Stomach (tissue), 9 donors: ENCODE measurements around the gene MED12L. TPM values are rescaled to one million over a fixed set of nuclear protein-coding genes. Genes with fewer than 3 reads are reported as not detected.
A peak's percentile ranks its signal among the peaks of the same experiment; 100 is the strongest.

ENCODE experiments used
- DNase-seq, 2 donors: peaks; one replicate each; pipeline versions ENCODE4 v3.0.0 to v3.0.0-alpha.2; 2013 to 2019
- H3K27ac ChIP-seq, 5 donors: fragments of 200-600 bp in 4 of 5; sonication (generic) in 4 of 5; one replicate each; pipeline ENCODE4 v1.5.1; 2013 to 2019; ENCODE audit warnings: mild to moderate bottlenecking in 1 of 5, moderate library complexity in 1 of 5
- H3K27me3 ChIP-seq, 3 donors: fragments of 200-600 bp; sonication (generic); one replicate each; pipeline ENCODE4 v1.5.1; 2017 to 2019; ENCODE audit warnings: mixed run types in 1 of 3
- H3K36me3 ChIP-seq, 4 donors: fragments of 200-600 bp; sonication (generic); 1 replicate in 3 of 4; 2 replicates in 1 of 4; pipeline ENCODE4 v1.5.1; 2016 to 2019
- H3K4me1 ChIP-seq, 4 donors: fragments of 200-600 bp; sonication (generic); one replicate each; pipeline ENCODE4 v1.5.1; 2016 to 2019
- H3K4me3 ChIP-seq, 4 donors: fragments of 200-600 bp; sonication (generic) in 3 of 4; one replicate each; pipeline ENCODE4 v1.5.1; 2016 to 2019; ENCODE audit warnings: mild to moderate bottlenecking in 1 of 4
- H3K9me3 ChIP-seq, 4 donors: fragments of 200-600 bp; sonication (generic); one replicate each; pipeline ENCODE4 v1.5.1; 2016 to 2019
- EP300 ChIP-seq: sonication (generic); formaldehyde crosslinking; IDR thresholded peaks from one replicate; pipeline ENCODE4 v1.6.1; 2017; ENCODE audit warnings: antibody characterized with exemption
- POLR2A ChIP-seq, 4 donors: fragments of 450-650 bp; IDR thresholded peaks; one replicate each; pipeline ENCODE4 v1.6.1; 2016; ENCODE audit warnings: antibody characterized with exemption in 4 of 4, control low read depth in 2 of 4, mild to moderate bottlenecking in 1 of 4, moderate library complexity in 1 of 4
- POLR2AphosphoS5 ChIP-seq, 3 donors: sonication (generic); formaldehyde crosslinking; IDR thresholded peaks; one replicate each; pipeline ENCODE4 v1.6.1; 2016; ENCODE audit warnings: antibody characterized with exemption in 3 of 3
- WGBS, 5 donors: extraction: QIAGEN DNeasy Blood & Tissue Kit in 3 of 5; methylation state at CpG; one replicate each; pipeline versions ENCODE4 v1.1.5 to v1.1.7; 2013 to 2018; 5-methylcytosine and 5-hydroxymethylcytosine counted together
- intact Hi-C: fragments of 100-400 bp; cut with DNase I; formaldehyde crosslinking; loops from one replicate; pipeline ENCODE4 v1.15.1; 2023; ENCODE audit warnings: low total_unique reads
- polyA plus RNA-seq, 3 donors: library from polyadenylated mRNA; stranded (reverse); fragments of 200-250 nt; gene quantifications; one replicate each; pipeline ENCODE4 v1.2.3, GENCODE V29; 2013
- total RNA-seq, 5 donors: library from RNA; depleted of rRNA; stranded (reverse); fragments of >200 nt; gene quantifications; one replicate each; pipeline versions ENCODE4 v1.1.0 to v1.2.3, GENCODE V29; 2014 to 2016
- TF ChIP-seq, protein P1 (sequence below), 7 experiments: fragments of 450-650 bp in 4 of 7; fragments of 200-600 bp in 3 of 7; sonication (generic) in 3 of 7; IDR thresholded peaks; one replicate each; pipeline ENCODE4 v1.5.1; 2016 to 2019; ENCODE audit warnings: antibody characterized with exemption in 7 of 7, control low read depth in 2 of 7, mild to moderate bottlenecking in 1 of 7
- donor health status: healthy with polysubstance abuse.
- donor health status: Bipolar disorder and iron deficiency.
- donor health status: healthy.

MED12L gene
- total and polyA plus RNA-seq, 8 donors: 0.06 to 2.9 (median 0.36) TPM; not detected in 2

DNA sequence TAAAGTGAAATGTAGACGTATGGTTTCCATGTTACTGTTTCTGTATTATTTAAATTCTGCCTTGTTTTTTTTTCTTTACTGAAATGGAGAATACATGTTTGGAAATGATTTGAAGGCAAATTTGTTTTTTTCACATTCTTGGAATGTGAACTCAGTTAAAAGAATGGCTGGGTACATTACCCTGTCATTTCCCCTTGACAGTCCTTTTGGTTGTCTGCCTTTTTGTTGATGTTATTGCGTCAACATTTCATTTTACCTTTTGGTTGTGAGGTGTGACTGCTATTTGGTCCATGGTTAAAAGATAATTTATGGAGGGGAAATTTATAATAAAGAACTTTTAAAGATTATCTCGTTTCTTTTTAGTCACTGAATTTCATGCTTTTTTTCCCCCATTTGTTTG is 120.7 kb downstream of the MED12L start:
- peaks cover 0 to 8% (median 3%) of the 10 kb centered on the region in 4 donors for H3K4me1 ChIP-seq
- H3K27me3 ChIP-seq: no peaks in the 10 kb centered on the region
- H3K4me3 ChIP-seq: no peak overlapping the region
- DNase-seq: no peak
- no peaks in the 10 kb centered on the region for H3K9me3 ChIP-seq
- intact Hi-C loops: no loop called here
- WGBS, 5 donors: 68 to 81% (median 76%) methylated on average over 3 of the region's 3 CpGs
- TF ChIP-seq EP300 (no peak), POLR2AphosphoS5 (IDR thresholded peaks at IDR 0.05) (no peak), POLR2A (IDR thresholded peaks at IDR 0.05) (no peak)
- TF ChIP-seq, protein P1, sequence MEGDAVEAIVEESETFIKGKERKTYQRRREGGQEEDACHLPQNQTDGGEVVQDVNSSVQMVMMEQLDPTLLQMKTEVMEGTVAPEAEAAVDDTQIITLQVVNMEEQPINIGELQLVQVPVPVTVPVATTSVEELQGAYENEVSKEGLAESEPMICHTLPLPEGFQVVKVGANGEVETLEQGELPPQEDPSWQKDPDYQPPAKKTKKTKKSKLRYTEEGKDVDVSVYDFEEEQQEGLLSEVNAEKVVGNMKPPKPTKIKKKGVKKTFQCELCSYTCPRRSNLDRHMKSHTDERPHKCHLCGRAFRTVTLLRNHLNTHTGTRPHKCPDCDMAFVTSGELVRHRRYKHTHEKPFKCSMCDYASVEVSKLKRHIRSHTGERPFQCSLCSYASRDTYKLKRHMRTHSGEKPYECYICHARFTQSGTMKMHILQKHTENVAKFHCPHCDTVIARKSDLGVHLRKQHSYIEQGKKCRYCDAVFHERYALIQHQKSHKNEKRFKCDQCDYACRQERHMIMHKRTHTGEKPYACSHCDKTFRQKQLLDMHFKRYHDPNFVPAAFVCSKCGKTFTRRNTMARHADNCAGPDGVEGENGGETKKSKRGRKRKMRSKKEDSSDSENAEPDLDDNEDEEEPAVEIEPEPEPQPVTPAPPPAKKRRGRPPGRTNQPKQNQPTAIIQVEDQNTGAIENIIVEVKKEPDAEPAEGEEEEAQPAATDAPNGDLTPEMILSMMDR (IDR thresholded peaks at IDR 0.05): no peak
- H3K27ac ChIP-seq: no peak overlapping the region
- H3K36me3 ChIP-seq: no peaks in the 10 kb centered on the region

DNA sequence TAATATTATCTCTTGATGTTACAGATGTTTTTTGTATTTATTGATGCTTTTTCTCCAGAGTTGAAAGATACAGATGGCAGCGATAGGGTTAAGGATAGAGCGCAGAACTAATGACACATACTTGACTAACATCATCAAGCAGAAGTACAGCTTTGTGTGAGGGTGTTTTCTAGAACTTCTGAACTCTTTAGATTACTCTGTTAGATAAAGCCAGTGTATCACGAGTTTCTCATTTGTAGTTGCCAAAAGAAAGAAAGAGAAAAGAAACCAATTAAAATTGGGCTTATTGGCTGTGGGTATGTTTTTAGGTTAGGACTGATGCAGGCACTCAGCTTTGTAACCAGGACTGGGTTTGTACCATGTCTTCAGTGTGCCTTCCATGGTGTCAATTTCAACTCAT is 124.2 kb downstream of the MED12L start:
- intact Hi-C loops: no loop called here
- Histone ChIP-seq H3K9me3 (no peaks in the 10 kb centered on the region), H3K36me3 (no peaks in the 10 kb centered on the region), H3K4me1 (peaks cover 0 to 11% (median 4%) of the 10 kb centered on the region in 4 donors), H3K27me3 (no peaks in the 10 kb centered on the region), H3K4me3 (no peak overlapping the region), H3K27ac (no peak overlapping the region)
- TF ChIP-seq, protein P1 (IDR thresholded peaks at IDR 0.05): no peak
- TF ChIP-seq POLR2AphosphoS5 (IDR thresholded peaks at IDR 0.05) (no peak), POLR2A (IDR thresholded peaks at IDR 0.05) (no peak), EP300 (no peak)
- no peak for DNase-seq
- WGBS, 5 donors: 74 to 78% (median 75%) methylated on average over 3 of the region's 3 CpGs

DNA sequence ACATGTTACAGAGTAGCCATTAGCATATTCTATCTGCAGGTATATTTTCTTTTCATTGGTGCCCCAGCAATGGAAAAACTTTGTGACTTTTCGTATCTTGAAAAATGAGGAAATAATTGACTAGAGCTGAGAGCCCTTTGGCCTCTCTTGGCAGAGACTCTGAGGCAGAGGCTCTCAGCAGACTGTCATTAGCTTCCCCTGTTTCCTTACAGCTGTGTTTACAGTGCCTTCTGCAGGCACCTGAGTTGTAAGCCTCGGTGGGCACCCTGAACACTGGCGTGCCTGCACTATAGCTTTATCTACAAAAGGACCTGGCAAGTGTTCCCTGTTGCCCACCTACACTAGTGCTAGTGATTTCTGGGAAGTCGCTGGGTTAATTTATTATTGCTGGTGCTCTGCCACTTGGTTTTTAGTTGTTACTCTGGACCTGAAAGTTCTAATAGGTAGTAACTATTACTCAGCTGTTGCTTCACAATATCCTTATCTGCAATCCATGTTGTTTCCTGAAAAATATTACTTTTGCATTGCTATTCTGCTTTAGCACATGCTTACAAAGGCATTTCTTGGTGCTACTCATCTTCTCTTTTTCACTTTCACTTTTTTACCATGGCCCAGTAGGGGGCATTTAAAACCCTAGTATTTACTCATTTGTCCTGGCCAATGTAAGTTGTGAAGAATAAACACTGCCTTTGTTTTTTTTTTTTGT is 125.4 kb downstream of the MED12L start:
- Histone ChIP-seq H3K4me1 (peaks cover 0 to 11% (median 4%) of the 10 kb centered on the region in 4 donors), H3K27me3 (no peaks in the 10 kb centered on the region), H3K9me3 (no peaks in the 10 kb centered on the region), H3K36me3 (no peaks in the 10 kb centered on the region), H3K27ac (no peak overlapping the region), H3K4me3 (no peak overlapping the region)
- intact Hi-C loops: no loop called here
- TF ChIP-seq, protein P1 (IDR thresholded peaks at IDR 0.05): no peak
- TF ChIP-seq EP300 (no peak), POLR2AphosphoS5 (IDR thresholded peaks at IDR 0.05) (no peak), POLR2A (IDR thresholded peaks at IDR 0.05) (no peak)
- WGBS, 5 donors: 24 to 31% (median 29%) methylated on average over 4 of the region's 4 CpGs
- peak in 1 of 2 donors; percentile 58 for DNase-seq

DNA sequence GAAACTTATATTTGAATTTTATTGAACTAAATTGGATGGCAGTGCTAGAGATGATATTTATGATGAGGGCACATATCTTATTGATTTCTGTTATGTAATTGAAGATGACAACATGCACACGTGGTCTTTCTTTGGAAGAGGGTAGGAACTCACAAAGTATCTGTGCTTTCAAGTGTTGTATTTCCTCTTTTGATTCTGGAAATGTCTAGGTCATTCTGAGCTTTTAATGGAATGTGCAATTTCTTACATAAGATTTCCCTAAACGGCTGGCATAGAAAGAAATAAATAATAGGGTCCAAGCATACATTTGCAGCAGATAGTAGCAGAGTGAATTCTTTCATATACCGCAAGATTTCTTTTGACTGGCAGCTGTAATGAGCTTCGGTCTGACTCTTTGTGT is 127.7 kb downstream of the MED12L start:
- no peak overlapping the region for H3K4me3 ChIP-seq
- no peak for TF ChIP-seq POLR2AphosphoS5 (IDR thresholded peaks at IDR 0.05)
- TF ChIP-seq, protein P1 (IDR thresholded peaks at IDR 0.05): no peak
- no peak for TF ChIP-seq EP300
- no peak for TF ChIP-seq POLR2A (IDR thresholded peaks at IDR 0.05)
- intact Hi-C loops: no loop called here
- no peaks in the 10 kb centered on the region for H3K27me3 ChIP-seq
- H3K36me3 ChIP-seq: no peaks in the 10 kb centered on the region
- H3K4me1 ChIP-seq: peaks cover 0 to 22% (median 7%) of the 10 kb centered on the region in 4 donors
- no peak overlapping the region for H3K27ac ChIP-seq
- 78 to 86% (median 80%) methylated on average over 4 of the region's 4 CpGs for WGBS, 5 donors
- H3K9me3 ChIP-seq: no peaks in the 10 kb centered on the region
- DNase-seq: no peak
